ENCODE results near the gene KRABD2.
"Not testable (repeated sequence)": the region's sequence is repeated elsewhere in the genome, so short reads cannot be mapped to it uniquely, and the experiment has no call there.

KRABD2 gene

GRCh38 chr17:8405499-8406016, 29.1 kb upstream of the KRABD2 start:
- Histone ChIP-seq H3K9me3 (no peaks in the 10 kb centered on the region), H3K4me3 (no peak overlapping the region), H3K27me3 (no peaks in the 10 kb centered on the region), H3K36me3 (ENCODE audit: low read depth, missing control alignments) (no peaks in the 10 kb centered on the region), H3K27ac (no peak overlapping the region), H3K4me1 (no peaks in the 10 kb centered on the region)
- WGBS, 2 donors = 86 to 87% methylated on average over 5 to 11 of the region's 11 CpGs
- DNase-seq = no peak
- intact Hi-C loops (cut with DNase I; ENCODE audit: low total_unique reads) = no loop called here
- TF ChIP-seq CTCF (IDR thresholded peaks at IDR 0.05) (no peak), POLR2A (IDR thresholded peaks at IDR 0.05) (no peak)

GRCh38 chr17:8402921-8403536, 26.5 kb upstream of the KRABD2 start:
- 89 to 91% methylated on average over 11 of the region's 11 CpGs for WGBS, 2 donors
- TF ChIP-seq POLR2A (IDR thresholded peaks at IDR 0.05) (no peak), CTCF (IDR thresholded peaks at IDR 0.05) (no peak)
- H3K27me3 ChIP-seq = no peaks in the 10 kb centered on the region
- DNase-seq = no peak
- H3K27ac ChIP-seq = no peak overlapping the region
- no peaks in the 10 kb centered on the region for H3K9me3 ChIP-seq
- H3K36me3 ChIP-seq (ENCODE audit: low read depth, missing control alignments) = no peaks in the 10 kb centered on the region
- no peak overlapping the region for H3K4me3 ChIP-seq
- intact Hi-C loops (cut with DNase I; ENCODE audit: low total_unique reads) = no loop called here
- no peaks in the 10 kb centered on the region for H3K4me1 ChIP-seq

GRCh38 chr17:8401107-8401506, 24.6 kb upstream of the KRABD2 start:
- Histone ChIP-seq H3K36me3 (ENCODE audit: low read depth, missing control alignments) (no peaks in the 10 kb centered on the region), H3K9me3 (no peaks in the 10 kb centered on the region), H3K27me3 (no peaks in the 10 kb centered on the region), H3K4me1 (no peaks in the 10 kb centered on the region), H3K4me3 (no peak overlapping the region), H3K27ac (no peak overlapping the region)
- TF ChIP-seq POLR2A (IDR thresholded peaks at IDR 0.05) (no peak), CTCF (IDR thresholded peaks at IDR 0.05) (no peak)
- WGBS, 2 donors = 87 to 93% methylated on average over 2 of the region's 2 CpGs
- intact Hi-C loops (cut with DNase I; ENCODE audit: low total_unique reads) = no loop called here
- no peak for DNase-seq

- TF ChIP-seq POLR2A (IDR thresholded peaks at IDR 0.05) = no peak
- TF ChIP-seq CTCF (IDR thresholded peaks at IDR 0.05) = no peak
- H3K4me3 ChIP-seq = no peak overlapping the region
- no peak for DNase-seq
- H3K27ac ChIP-seq = no peak overlapping the region
- no peaks in the 10 kb centered on the region for H3K4me1 ChIP-seq
- intact Hi-C loops (cut with DNase I; ENCODE audit: low total_unique reads) = no loop called here
- no peaks in the 10 kb centered on the region for H3K36me3 ChIP-seq (ENCODE audit: low read depth, missing control alignments)
- H3K9me3 ChIP-seq = no peaks in the 10 kb centered on the region
- no peaks in the 10 kb centered on the region for H3K27me3 ChIP-seq
- 51 to 59% methylated on average over 6 of the region's 6 CpGs for whole genome bisulfite sequencing, 2 donors
These were observed 22.5 kb upstream of the KRABD2 start for GRCh38 chr17:8398980-8399379.

GRCh38 chr17:8397636-8398035, 21.1 kb upstream of the KRABD2 start, which contains the start of gene RNF222:
TSS of gene RNF222 (minus strand) at chr17:8397827. CDS start at chr17:8393461, 4,366 bp downstream.
- DNase-seq = peak; percentile 2
- Histone ChIP-seq H3K27me3 (no peaks in the 10 kb centered on the region), H3K4me3 (no peak within 1 kb of the TSS), H3K27ac (no peak within 1 kb of the TSS), H3K9me3 (no peaks in the 10 kb centered on the region), H3K4me1 (no peaks in the 10 kb centered on the region), H3K36me3 (ENCODE audit: low read depth, missing control alignments) (no peaks in the 10 kb centered on the region)
- intact Hi-C loops (cut with DNase I; ENCODE audit: low total_unique reads) = no loop called here
- WGBS, 2 donors = 64 to 76% methylated on average over 5 to 13 of the region's 13 CpGs
- no peak for TF ChIP-seq POLR2A (IDR thresholded peaks at IDR 0.05)
- no peak for TF ChIP-seq CTCF (IDR thresholded peaks at IDR 0.05)

- H3K4me3 ChIP-seq; H3K9me3 ChIP-seq; H3K4me1 ChIP-seq; H3K36me3 ChIP-seq (ENCODE audit: low read depth, missing control alignments); H3K27ac ChIP-seq; H3K27me3 ChIP-seq; intact Hi-C loops (cut with DNase I; ENCODE audit: low total_unique reads): not testable (repeated sequence)
- 88 to 90% methylated on average over 9 of the region's 9 CpGs for WGBS, 2 donors
- DNase-seq = peak; percentile 12
These were observed 18.0 kb upstream of the KRABD2 start for GRCh38 chr17:8394497-8394896.
